HL-60 (cell line): Measurements from ENCODE around the gene HS6ST3.

ENCODE experiments used
- POLR2AphosphoS5 ChIP-seq: IDR thresholded peaks from 2 replicates; pipeline ENCODE4 v1.6.1; 2012; ENCODE audit warnings: low read depth
- TF ChIP-seq, protein P1 (sequence below): IDR thresholded peaks from one replicate; pipeline ENCODE4 v1.5.1; 2011; ENCODE audit warnings: low read length, control low read depth, inconsistent platforms; ENCODE audit not compliant: insufficient read depth
- TF ChIP-seq, protein P2 (sequence below): IDR thresholded peaks from 2 replicates; pipeline ENCODE4 v1.6.1; 2012; ENCODE audit warnings: low read depth; ENCODE audit not compliant: insufficient replicate concordance

DNA sequence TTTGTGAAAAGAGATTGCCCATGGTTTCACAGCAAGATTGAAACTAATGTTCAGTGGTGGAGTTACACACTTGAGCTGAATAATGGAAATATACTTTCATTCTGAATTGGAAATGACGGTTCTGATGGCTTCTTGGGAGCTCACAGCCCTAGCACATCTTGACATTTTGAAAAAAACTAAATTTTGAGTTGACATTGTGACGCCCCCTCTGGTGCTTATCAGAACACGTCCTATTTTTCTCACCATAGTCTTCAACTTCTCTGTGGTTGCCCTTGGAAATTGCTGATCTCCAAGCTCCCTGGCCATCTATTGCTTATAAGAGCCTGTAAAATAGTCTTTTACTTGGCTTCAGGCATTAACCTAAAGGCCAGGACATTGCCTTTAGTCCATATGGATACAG, 702.3 kb downstream of the HS6ST3 start:
- TF ChIP-seq, protein P1, sequence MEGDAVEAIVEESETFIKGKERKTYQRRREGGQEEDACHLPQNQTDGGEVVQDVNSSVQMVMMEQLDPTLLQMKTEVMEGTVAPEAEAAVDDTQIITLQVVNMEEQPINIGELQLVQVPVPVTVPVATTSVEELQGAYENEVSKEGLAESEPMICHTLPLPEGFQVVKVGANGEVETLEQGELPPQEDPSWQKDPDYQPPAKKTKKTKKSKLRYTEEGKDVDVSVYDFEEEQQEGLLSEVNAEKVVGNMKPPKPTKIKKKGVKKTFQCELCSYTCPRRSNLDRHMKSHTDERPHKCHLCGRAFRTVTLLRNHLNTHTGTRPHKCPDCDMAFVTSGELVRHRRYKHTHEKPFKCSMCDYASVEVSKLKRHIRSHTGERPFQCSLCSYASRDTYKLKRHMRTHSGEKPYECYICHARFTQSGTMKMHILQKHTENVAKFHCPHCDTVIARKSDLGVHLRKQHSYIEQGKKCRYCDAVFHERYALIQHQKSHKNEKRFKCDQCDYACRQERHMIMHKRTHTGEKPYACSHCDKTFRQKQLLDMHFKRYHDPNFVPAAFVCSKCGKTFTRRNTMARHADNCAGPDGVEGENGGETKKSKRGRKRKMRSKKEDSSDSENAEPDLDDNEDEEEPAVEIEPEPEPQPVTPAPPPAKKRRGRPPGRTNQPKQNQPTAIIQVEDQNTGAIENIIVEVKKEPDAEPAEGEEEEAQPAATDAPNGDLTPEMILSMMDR: no peak
- TF ChIP-seq, protein P2, sequence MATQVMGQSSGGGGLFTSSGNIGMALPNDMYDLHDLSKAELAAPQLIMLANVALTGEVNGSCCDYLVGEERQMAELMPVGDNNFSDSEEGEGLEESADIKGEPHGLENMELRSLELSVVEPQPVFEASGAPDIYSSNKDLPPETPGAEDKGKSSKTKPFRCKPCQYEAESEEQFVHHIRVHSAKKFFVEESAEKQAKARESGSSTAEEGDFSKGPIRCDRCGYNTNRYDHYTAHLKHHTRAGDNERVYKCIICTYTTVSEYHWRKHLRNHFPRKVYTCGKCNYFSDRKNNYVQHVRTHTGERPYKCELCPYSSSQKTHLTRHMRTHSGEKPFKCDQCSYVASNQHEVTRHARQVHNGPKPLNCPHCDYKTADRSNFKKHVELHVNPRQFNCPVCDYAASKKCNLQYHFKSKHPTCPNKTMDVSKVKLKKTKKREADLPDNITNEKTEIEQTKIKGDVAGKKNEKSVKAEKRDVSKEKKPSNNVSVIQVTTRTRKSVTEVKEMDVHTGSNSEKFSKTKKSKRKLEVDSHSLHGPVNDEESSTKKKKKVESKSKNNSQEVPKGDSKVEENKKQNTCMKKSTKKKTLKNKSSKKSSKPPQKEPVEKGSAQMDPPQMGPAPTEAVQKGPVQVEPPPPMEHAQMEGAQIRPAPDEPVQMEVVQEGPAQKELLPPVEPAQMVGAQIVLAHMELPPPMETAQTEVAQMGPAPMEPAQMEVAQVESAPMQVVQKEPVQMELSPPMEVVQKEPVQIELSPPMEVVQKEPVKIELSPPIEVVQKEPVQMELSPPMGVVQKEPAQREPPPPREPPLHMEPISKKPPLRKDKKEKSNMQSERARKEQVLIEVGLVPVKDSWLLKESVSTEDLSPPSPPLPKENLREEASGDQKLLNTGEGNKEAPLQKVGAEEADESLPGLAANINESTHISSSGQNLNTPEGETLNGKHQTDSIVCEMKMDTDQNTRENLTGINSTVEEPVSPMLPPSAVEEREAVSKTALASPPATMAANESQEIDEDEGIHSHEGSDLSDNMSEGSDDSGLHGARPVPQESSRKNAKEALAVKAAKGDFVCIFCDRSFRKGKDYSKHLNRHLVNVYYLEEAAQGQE: no peak
- TF ChIP-seq POLR2AphosphoS5: no peak
